ENCODE measurements around the gene DHH.

DHH gene

DNA sequence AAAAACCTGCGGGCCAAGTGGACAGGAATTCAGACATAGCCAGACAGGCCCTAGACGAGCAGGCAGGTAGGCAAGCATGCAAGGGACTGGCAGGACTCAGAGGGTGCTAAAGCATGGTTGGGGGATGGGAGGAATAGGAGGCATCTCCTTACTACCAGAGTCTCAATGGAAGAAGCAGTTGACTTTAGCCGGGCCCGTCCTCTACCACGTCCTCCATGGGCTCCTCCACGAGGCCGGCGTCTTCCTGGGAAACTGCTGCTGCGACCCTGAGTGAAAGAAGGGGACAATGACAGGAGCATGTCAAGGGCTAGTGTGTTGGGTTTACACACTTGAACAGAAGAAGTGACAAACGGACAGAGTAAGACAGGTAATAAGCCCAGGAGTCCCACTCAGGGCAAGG lies 45.6 kb downstream of the DHH start:
- FAIRE-seq = no peak

DNA sequence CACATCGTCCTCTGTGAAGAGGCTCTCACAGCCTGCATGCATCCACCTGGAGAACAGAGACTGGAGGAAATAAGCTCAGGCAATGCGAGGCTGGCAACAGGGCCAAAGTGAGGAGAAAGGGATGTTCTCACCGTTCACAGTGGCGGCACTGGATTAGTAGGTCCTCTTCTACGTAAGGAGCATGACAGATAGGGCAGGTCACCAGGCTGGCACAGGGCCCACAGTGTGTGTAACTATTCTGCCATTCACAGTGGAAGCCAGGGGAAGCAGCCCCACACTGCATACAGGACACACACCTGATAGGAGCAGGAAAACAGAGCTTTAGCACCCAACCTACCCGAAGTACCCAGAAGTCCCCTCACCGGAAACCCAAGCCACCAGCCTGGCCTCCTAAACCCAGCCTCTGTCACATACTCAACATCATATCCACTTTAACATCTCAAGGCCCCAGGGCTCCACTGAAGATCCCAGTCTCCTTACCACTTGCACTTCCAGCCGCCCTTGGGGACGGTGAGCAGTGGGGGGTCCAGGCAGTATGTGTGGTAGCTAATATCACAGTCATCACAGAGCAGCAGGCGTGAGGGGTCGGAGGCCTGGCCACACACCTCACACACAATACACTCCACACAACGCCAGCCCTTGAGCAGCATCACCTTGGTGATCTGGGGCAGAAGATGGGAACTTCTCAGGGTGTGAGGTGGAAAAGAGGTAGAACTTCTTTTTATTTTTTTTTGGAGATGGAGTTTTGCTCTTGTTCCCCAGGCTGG lies 48.3 kb downstream of the DHH start:
- FAIRE-seq = no peak

DNA sequence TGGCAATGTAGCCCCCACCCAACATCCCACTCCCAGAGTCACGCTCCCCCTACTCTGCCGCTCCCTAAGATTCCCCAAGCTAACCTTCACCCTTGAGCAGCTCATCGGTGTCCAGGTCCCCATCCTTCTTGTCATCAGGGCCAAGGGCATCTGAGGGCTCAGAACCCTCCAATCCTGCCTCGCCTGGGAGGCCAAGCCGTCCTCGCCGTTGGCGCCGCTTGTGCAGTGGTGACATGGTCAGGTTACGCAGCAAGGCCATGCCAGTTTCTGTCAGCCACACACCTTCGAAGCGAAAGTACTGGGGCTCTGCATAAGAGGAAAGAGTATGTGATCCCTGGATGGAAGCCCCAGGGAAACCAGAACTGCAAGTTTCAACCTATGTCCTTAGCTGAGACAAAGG lies 49.9 kb downstream of the DHH start:
- no peak for FAIRE-seq

DNA sequence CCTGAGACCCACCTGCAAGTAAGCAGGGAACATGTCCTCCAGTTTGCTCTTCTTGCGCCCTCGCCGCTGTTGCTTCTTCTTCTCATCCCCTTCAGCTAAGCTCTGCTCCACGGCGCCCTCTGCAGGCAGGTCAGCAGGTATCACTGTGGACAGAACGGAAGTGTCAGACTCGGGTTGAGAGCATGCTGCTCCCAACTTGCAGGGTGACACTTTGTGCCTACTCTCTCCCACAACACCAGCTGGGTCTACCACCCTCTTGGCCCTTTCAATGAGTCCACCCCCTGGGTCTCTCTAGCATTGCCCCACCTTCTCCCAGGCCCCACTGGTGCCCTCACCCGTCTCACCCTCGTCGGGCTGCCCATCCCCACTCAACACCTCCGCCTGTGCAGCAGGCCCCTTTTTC lies 50.7 kb downstream of the DHH start:
- no peak for FAIRE-seq

DNA sequence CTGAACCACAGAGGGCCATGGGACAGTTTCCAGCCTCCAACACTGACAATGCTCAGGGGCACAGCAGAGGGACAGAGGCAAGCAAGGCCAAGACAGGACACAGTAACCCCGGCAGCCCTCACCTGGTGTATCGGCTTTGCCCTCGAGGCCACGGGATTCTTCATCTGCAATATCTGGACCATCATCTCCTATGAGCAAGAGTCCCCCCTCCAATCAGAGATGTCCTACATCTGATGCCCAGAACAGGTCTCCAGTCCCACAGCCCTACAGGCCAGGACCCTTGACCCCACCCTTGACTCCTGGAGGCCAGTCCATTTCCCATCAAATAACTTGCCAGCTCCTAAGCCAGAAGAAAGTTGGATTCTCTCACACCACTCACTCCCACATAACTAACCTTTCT lies 51.4 kb downstream of the DHH start:
- FAIRE-seq = no peak

DNA sequence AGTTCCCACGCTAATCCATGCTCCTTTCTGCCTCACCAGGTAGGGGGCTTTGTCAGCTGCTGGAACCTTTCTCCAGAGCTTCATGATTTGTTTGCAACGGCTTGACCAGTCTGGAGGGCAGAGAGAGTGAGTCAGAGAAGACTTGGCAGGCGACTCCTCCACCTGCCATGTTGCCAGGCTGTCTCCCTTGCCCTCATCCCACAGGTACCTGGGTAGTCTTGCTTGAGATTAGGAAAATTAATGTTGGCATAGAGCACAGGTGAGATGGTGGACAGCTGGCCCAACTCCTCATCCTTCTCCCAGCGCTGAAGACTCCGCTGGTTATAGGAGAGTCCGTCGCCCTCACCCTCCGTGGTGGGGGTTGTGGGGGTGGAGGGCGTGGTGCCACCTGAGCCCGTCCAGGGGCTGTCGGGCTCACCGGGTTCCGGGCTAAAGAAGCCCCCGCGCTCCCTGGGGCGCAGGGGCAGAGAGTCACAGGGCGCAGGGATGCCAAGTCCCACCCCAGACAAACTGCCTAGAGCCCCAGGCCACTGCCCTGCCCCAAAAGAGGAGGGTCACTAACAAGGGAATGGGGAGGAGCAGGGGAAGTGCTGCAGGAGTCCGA lies 52.6 kb downstream of the DHH start:
- no peak for FAIRE-seq

DNA sequence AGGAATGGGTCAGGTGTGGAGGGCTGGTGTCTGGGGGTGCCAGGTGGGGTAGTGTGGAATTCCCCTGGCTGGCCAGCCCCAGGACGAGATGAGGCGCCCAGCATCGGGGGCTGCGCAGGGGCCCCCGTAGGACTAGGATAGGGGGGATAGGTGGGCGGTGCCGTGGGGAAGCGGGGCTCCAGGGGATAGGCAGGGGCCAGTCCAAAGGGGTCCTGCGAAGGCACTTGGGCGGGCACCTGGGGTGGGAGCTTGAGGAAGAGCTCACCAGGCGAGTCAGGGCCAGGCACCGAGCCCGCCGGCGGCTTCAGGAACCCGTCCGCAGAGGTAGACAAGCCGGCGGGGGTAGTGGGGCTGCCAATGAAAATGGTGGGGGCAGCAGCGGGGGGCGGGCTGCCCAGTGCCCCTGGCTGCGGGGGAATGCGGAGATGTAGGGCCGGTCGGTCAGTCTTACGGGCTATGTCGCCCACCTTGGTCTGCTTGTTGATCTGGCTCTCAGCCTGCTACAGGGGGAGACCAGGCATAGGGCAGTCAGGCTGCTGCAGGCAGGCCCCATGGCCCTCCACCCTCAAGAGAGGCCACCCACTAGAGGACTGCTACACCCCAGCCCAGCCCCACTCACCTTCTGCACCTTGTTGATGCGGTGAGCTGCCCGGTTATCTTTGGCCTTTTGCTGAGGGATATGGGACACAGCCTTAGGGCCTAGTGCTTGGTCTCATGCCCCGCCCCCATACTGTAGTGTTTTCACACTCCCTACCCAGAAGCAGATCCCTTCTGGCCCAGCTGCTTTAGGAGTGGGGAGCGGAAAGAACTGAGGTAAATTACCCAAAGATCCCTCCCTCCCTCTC lies 53.3 kb downstream of the DHH start:
- FAIRE-seq = no peak

DNA sequence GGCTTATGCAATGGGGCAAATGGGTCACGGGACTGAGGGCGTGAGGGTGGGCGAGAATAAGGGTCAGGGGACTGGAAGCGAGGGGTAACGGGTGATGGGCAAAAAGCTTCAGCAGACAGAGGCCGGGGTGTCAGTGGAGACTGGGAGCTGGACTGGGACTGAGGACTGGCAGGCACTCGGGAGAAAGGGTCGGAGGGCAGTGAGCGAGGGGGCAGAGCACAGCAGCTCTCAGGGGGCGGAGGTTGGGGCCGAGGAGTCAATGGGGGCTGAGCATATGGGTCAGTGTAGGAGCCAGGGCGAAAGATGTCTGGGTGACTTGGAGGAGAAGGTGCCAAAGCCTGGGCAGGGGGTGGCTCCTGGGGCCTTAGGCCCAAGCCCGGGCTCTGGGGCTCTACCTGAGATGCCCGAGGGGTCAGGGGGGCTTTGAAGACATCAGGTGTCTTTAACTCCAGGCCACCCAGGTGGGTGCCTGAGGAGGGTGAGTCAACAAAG lies 54.2 kb downstream of the DHH start:
- FAIRE-seq = no peak

DNA sequence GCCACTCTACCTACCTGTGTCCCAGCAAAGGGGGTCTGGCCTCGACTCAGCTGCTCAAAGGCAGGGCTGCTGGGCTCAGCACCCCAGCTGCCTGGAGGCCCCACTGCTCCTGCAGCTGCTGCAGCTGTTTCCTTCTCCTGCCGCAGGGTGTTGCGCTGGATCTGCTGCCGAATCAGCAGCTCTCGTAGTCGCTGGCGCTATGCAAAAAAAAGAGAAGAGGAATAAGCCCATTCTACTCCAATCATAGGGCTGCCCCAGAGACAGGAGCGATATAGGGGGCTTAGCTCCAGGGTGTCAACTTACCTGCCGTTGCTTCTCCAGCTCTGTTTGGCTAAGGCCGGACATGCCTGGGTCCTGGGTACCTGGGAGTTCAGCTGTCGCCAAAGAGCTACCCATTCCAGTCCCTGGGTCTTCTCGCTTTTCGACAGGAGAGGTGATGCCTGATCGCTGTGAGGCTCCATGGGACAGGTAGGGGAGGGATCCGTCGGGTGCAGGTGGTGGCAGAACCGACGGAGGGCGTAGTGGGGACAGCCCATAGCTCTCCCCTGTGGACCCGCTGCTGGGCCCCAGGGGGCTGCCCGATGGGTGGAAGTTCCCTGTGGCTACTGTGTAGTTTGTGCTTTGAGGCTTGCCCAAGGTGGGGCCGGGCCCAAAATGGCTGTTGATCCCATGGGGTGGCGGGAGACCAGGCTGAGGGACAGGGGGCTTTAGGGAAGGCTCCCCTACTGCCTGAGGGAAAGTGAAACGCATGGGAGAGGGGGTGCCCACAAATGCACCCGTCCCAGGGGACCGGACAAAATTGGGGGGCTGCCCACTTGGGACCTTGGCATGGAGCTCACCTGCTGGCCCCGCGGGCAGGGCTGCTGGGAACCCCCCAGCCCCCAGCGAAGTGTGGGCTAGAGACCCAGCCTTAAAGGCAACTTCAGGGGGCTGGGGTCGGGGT lies 54.9 kb downstream of the DHH start:
- FAIRE-seq = no peak

DNA sequence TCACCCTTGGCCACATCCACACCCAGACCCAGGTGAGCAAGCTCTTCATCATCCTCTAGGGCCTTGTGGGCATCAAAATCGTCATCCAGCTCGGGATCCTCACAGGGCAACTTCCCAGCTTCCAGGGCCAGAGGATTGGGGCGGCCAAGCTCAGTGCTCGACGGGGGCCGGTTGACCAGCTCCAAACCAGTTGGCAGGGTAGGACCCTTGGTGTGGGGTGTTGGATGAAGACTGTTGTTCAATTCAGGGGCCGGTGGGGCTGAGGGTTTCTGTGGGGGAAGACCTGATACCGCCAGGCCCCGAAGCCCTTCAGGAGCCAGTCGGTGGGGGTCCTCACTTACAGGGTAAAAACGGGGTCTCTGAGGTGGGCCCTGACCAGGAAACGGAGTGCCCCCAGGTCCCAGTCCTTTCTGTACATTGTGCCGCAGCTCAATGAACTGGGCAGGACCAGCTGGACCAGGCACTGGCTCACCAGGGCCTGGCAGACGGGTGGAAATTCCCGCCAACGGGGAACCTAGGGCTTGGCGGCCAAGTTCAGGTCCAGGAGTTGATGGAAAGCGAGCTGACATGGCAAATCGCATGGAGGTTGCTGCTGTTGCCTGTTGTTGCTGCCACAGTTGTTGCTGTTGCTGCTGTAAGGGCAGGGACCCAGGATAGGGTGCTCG lies 56.2 kb downstream of the DHH start:
- no peak for FAIRE-seq

DNA sequence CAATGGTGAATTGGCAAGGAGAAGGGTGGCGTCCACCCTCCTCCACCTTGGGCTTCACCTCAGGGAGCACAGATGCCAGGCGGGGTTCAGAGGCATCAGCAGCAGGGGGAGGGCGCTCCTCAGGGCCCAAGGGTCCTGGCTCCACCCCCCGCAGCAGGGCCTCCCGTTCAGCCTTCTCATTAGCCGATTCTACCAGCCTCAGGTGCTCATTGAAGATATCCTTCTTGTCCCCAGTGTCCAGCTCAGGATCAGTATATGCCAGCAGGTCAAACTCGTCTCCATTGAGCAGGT lies 56.7 kb downstream of the DHH start:
- FAIRE-seq = no peak

DNA sequence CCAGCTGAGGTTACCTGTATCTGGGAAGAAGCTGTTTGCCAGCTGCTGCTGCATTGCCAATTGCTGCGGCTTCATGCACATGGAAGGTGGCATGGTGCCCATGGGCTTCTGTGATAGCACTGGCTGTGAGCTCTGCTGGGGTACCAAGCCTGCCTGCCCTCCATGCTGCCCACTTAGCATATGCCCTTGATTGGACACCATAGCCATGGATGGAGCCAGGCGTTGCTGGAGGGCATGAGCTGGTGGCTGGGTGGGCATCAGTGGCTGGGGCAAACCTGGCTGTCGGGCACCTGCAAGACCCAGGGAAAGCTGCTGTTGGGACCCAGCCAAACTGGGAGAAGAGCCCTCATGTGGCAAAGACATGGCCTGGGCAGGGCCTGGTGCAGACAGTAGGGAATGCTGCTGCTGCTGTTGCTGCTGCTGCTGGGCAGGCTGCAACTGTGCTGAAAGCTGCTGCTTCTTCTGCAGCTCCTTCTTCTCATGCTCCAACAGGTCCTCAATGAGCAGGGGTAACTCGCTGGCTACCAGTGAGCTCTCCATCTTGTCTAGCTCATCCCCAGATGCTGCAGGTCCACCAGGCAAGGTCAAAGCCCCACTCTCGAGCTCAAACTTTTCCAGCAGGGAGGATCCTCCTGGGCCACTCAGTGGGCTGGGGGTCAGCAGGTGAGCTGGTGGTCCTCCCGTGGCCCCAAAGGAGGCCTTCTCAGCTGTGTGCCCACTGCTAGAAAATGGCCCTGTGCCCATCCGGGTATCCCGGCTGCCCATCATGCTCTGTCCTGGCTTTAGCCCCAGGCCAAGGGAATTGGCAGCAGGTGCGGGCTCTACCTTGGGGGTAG lies 57.3 kb downstream of the DHH start:
- no peak for FAIRE-seq
